BJ (cell line): ENCODE data around the gene RASSF3. TPM values are rescaled to one million over a fixed set of nuclear protein-coding genes. Genes with fewer than 3 reads are reported as not detected.

Source experiments
- CTCF ChIA-PET: fragments of 350-600 bp; formaldehyde crosslinking; extraction: SDS; loops from one replicate; lab custom pipeline; 2021; ENCODE audit warnings: antibody characterized with exemption, inconsistent platforms; lab: Yijun Ruan, JAX
- POLR2A ChIA-PET: fragments of 300-600 bp; sonication (Branson Sonifier 250); formaldehyde crosslinking; extraction: SDS; loops from one replicate; lab custom pipeline; 2021; ENCODE audit warnings: antibody characterized with exemption; lab: Charles Lee
- DNase-seq: peaks from one replicate; pipeline ENCODE4 v3.0.0-alpha.2; 2011; ENCODE audit warnings: low read depth
- H3K27me3 ChIP-seq: 2 replicates; pipeline ENCODE4 v1.6.0; 2011; ENCODE audit warnings: low read length; ENCODE audit not compliant: control insufficient read depth, insufficient read depth
- H3K36me3 ChIP-seq: 2 replicates; pipeline ENCODE4 v1.5.1; 2011; ENCODE audit warnings: low read length; ENCODE audit not compliant: control insufficient read depth, insufficient read depth
- H3K4me3 ChIP-seq: 2 replicates; pipeline ENCODE4 v1.5.1; 2011; ENCODE audit warnings: low read depth, mild to moderate bottlenecking, control low read depth, low read length
- CTCF ChIP-seq: IDR thresholded peaks from 2 replicates; pipeline ENCODE4 v1.5.1; 2011; ENCODE audit warnings: low read depth, mild to moderate bottlenecking, control low read depth, inconsistent platforms, low read length, moderate library complexity; ENCODE audit not compliant: insufficient read depth
- polyA plus RNA-seq: library from polyadenylated mRNA; depleted of rRNA; stranded (reverse); fragments of >200 nt; gene quantifications from 2 replicates; pipeline ENCODE4 v1.2.3, GENCODE V29; 2011

RASSF3 gene
- polyA plus RNA-seq, 1 experiment: 27.7 TPM

GRCh38 chr12:64742416-64742815 is 132.1 kb downstream of the RASSF3 start:
- TF ChIP-seq CTCF: no peak
- CTCF ChIA-PET: no interaction called here
- POLR2A ChIA-PET: no interaction called here
- no peak for DNase-seq
- peaks cover 2% of the 10 kb centered on the region; the same call in 1 of the 2 replicates for H3K36me3 ChIP-seq
- H3K4me3 ChIP-seq: no peak overlapping the region
- no peaks in the 10 kb centered on the region for H3K27me3 ChIP-seq

GRCh38 chr12:64743206-64743605 is 132.9 kb downstream of the RASSF3 start:
- ChIA-PET CTCF (interaction anchor here (1.2 kb wide), 1 partner anchor 9 kb away, joined by 3 read pairs; no protein-coding TSS in a partner anchor), POLR2A (no interaction called here)
- peaks cover 2% of the 10 kb centered on the region; the same call in 1 of the 2 replicates for H3K36me3 ChIP-seq
- no peaks in the 10 kb centered on the region for H3K27me3 ChIP-seq
- TF ChIP-seq CTCF: no peak
- no peak overlapping the region for H3K4me3 ChIP-seq
- DNase-seq: no peak

- DNase-seq: no peak
- CTCF ChIA-PET: interaction anchor here (0.6 kb wide), 1 partner anchor 176 kb away, joined by 3 read pairs; no protein-coding TSS in a partner anchor
Observed at GRCh38 chr12:64744422-64745258, 134.3 kb downstream of the RASSF3 start.

GRCh38 chr12:64745259-64745807 is 135.0 kb downstream of the RASSF3 start:
- ChIA-PET POLR2A (interaction anchor here (0.6 kb wide), 1 partner anchor 12 kb away, joined by 3 read pairs; no protein-coding TSS in a partner anchor), CTCF (interaction anchor here (0.6 kb wide), 1 partner anchor 176 kb away, joined by 3 read pairs; no protein-coding TSS in a partner anchor)
- no peaks in the 10 kb centered on the region for H3K27me3 ChIP-seq
- no peak for TF ChIP-seq CTCF
- H3K36me3 ChIP-seq: no peaks in the 10 kb centered on the region
- no peak overlapping the region for H3K4me3 ChIP-seq
- DNase-seq: no peak

More at GRCh38 chr12:64744422-64745258, 134.3 kb downstream of the RASSF3 start:
- POLR2A ChIA-PET: no interaction called here
- Histone ChIP-seq H3K4me3 (no peak overlapping the region), H3K27me3 (no peaks in the 10 kb centered on the region), H3K36me3 (peaks cover 2% of the 10 kb centered on the region; the same call in 1 of the 2 replicates)
- TF ChIP-seq CTCF: no peak

GRCh38 chr12:64745980-64746379 is 135.7 kb downstream of the RASSF3 start:
- H3K4me3 ChIP-seq: no peak overlapping the region
- peaks cover 2% of the 10 kb centered on the region; the same call in 1 of the 2 replicates for H3K36me3 ChIP-seq
- ChIA-PET POLR2A (interaction anchor here (0.6 kb wide), 1 partner anchor 12 kb away, joined by 3 read pairs; no protein-coding TSS in a partner anchor), CTCF (no interaction called here)
- H3K27me3 ChIP-seq: no peaks in the 10 kb centered on the region
- TF ChIP-seq CTCF: no peak
- no peak for DNase-seq
